ENCODE results near the gene WWOX. TPM values are rescaled to one million over a fixed set of nuclear protein-coding genes. Genes with fewer than 3 reads are reported as not detected.

The WWOX gene
- total and polyA plus RNA-seq, 2 of the 4 experiments (the other 2 are of a cell fraction), result 2.7 to 5.4 TPM

GRCh38 chr16:78970650-78971049, 871.2 kb downstream of the WWOX start:
- WGBS, 2 experiments (ENCODE audit: extremely low coverage in 2 of 2, insufficient read length in 1 of 2), result no CpG with 5 or more reads among the region's 2 CpGs
- Histone ChIP-seq H4K91ac (ENCODE audit: insufficient read depth, low read depth, low read length) (no peak overlapping the region), H2BK5ac (ENCODE audit: low read depth, low read length, poor library complexity, severe bottlenecking) (no peak overlapping the region), H3K18ac (ENCODE audit: low read depth, low read length) (no peak overlapping the region), H4K20me1 (ENCODE audit: insufficient read depth, low read length) (no peaks in the 10 kb centered on the region), H2BK20ac (ENCODE audit: low read depth, low read length) (no peak overlapping the region), H3K9me3 (ENCODE audit: control insufficient read depth, insufficient read depth, low read length) (peaks cover 20% of the 10 kb centered on the region), H3K9me1 (ENCODE audit: insufficient read depth, low read length) (no peaks in the 10 kb centered on the region), H3K27ac (ENCODE audit: insufficient read depth, low read length) (no peak overlapping the region), H2AK9ac (replicated peaks; ENCODE audit: low read depth, low read length, poor library complexity) (no peak overlapping the region), H3K4me3 (ENCODE audit: insufficient read depth, low read depth, low read length) (no peak overlapping the region), H3K4ac (ENCODE audit: low read depth, low read length) (no peak overlapping the region), H3K4me2 (ENCODE audit: low read depth, low read length) (no peak overlapping the region), H4K8ac (ENCODE audit: low read depth in 2 of 2, low read length in 2 of 2) (no peak overlapping the region), H3K27me3 (ENCODE audit: control insufficient read depth, insufficient read depth, low read length) (no peaks in the 10 kb centered on the region), H3K4me1 (ENCODE audit: control insufficient read depth, insufficient read depth, low read length) (no peaks in the 10 kb centered on the region), H3K79me1 (ENCODE audit: low read depth in 1 of 2, low read length in 2 of 2) (no peaks in the 10 kb centered on the region), H2BK120ac (ENCODE audit: low read depth, low read length) (no peak overlapping the region), H2BK15ac (ENCODE audit: low read depth, low read length) (no peak overlapping the region), H2AK5ac (ENCODE audit: low read depth, low read length) (no peak overlapping the region), H2AFZ (replicated peaks; ENCODE audit: low read length, poor library complexity) (no peak overlapping the region), H3K23ac (ENCODE audit: low read depth, low read length) (no peak overlapping the region), H3K56ac (ENCODE audit: extremely low read depth, insufficient read depth, low read length) (no peak overlapping the region), H3K9ac (ENCODE audit: low read depth, low read length) (no peak overlapping the region), H4K5ac (ENCODE audit: low read depth, low read length) (no peak overlapping the region), H3K14ac (replicated peaks; ENCODE audit: low read depth, low read length) (no peak overlapping the region), H3K36me3 (ENCODE audit: control insufficient read depth, insufficient read depth, low read length) (no peaks in the 10 kb centered on the region)
- ATAC-seq (ENCODE audit: low read depth), result no peak
- ChIA-PET POLR2A (ENCODE audit: unreplicated experiment) (no interaction called here), CTCF (no interaction called here)
- TF ChIP-seq SMC3 (IDR thresholded peaks at IDR 0.05; ENCODE audit: low read depth, low read length) (no peak), FOS (IDR thresholded peaks at IDR 0.05; ENCODE audit: low read depth, low read length) (no peak), NFE2L2 (IDR thresholded peaks at IDR 0.05; ENCODE audit: low read depth, low read length) (no peak), MAFK (IDR thresholded peaks at IDR 0.05; ENCODE audit: low read depth, low read length) (no peak), USF2 (IDR thresholded peaks at IDR 0.05; ENCODE audit: low read depth, low read length) (no peak), ELK1 (IDR thresholded peaks at IDR 0.05; ENCODE audit: borderline replicate concordance, low read depth, low read length) (no peak), RFX5 (IDR thresholded peaks at IDR 0.05; ENCODE audit: low read depth, low read length) (no peak), POLR2A (IDR thresholded peaks at IDR 0.05; ENCODE audit: low read depth, low read length) (no peak)
- BruUV-seq (replicated peaks), result no TSS peak
- in situ Hi-C loops (cut with MboI; ENCODE audit: low sequenced_read_pairs), result no loop called here
- dilution Hi-C loops (cut with HindIII; ENCODE audit: low sequenced_read_pairs, unreplicated experiment), result no loop called here
- intact Hi-C loops (cut with micrococcal nuclease), result no loop called here
- DNase-seq, result no peak
